H1 (cell line): ENCODE data around the gene COL6A2. TPM values are rescaled to one million over a fixed set of nuclear protein-coding genes. Genes with fewer than 3 reads are reported as not detected.

Experiments
- CTCF ChIA-PET: fragments of 300-600 bp; sonication (Branson Sonifier 250); formaldehyde crosslinking; loops from one replicate; lab custom pipeline; 2021; ENCODE audit not compliant: partially characterized antibody; lab: Charles Lee
- POLR2A ChIA-PET: fragments of 300-600 bp; sonication (Branson Sonifier 250); formaldehyde crosslinking; loops from one replicate; lab custom pipeline; 2021; ENCODE audit warnings: inconsistent platforms; ENCODE audit not compliant: partially characterized antibody; lab: Charles Lee
- DNase-seq, 2 experiments: peaks; one replicate each; pipeline versions ENCODE4 v3.0.0 to v3.0.0-alpha.2; 2010 to 2022; ENCODE audit warnings: low spot score in 2 of 2, low read depth in 1 of 2, mixed read lengths in 1 of 2
- FAIRE-seq: peaks from 2 replicates; lab custom pipeline; 2011; peaks lifted over from hg19 to GRCh38; lab: Jason Lieb, UNC
- H2AFZ ChIP-seq: 2 replicates; pipeline ENCODE4 v1.8.1; 2012; ENCODE audit warnings: low read length, inconsistent platforms
- H2AK5ac ChIP-seq: 2 replicates; pipeline ENCODE4 v1.6.1; 2013; ENCODE audit warnings: low read depth, low read length
- H2BK120ac ChIP-seq: replicated peaks from 2 replicates; pipeline ENCODE3; 2013; ENCODE audit warnings: low read depth, low read length, inconsistent platforms
- H2BK12ac ChIP-seq: 2 replicates; pipeline ENCODE4 v1.6.1; 2013; ENCODE audit warnings: low read depth, low read length
- H2BK15ac ChIP-seq: 2 replicates; pipeline ENCODE4 v1.6.1; 2013; ENCODE audit warnings: low read length
- H2BK20ac ChIP-seq: 2 replicates; pipeline ENCODE4 v1.6.1; 2013; ENCODE audit warnings: low read length
- H2BK5ac ChIP-seq: 2 replicates; pipeline ENCODE4 v1.6.1; 2013; ENCODE audit warnings: low read depth, low read length
- H3K14ac ChIP-seq: 2 replicates; pipeline ENCODE4 v1.6.1; 2013; ENCODE audit warnings: inconsistent platforms; ENCODE audit not compliant: insufficient read length
- H3K18ac ChIP-seq: 2 replicates; pipeline ENCODE4 v1.6.1; 2013; ENCODE audit warnings: low read length; ENCODE audit errors: extremely low read depth
- H3K23ac ChIP-seq: 2 replicates; pipeline ENCODE4 v1.6.1; 2013; ENCODE audit warnings: inconsistent platforms; ENCODE audit not compliant: insufficient read length
- H3K23me2 ChIP-seq: 2 replicates; pipeline ENCODE4 v1.6.1; 2013; ENCODE audit warnings: low read depth, low read length
- H3K27ac ChIP-seq: 2 replicates; pipeline ENCODE4 v1.6.1; 2011; ENCODE audit warnings: low read depth, low read length, inconsistent platforms
- H3K27me3 ChIP-seq, 4 experiments: replicated peaks in 1 of 4; 1 replicate in 1 of 4; 2 replicates in 3 of 4; pipeline versions ENCODE4 v1.6.1 to v1.8.1; 2011 to 2013; ENCODE audit warnings: low read length in 3 of 4, mild to moderate bottlenecking in 3 of 4, inconsistent platforms in 2 of 4, mixed read lengths in 2 of 4, moderate library complexity in 1 of 4; ENCODE audit not compliant: control insufficient read depth in 3 of 4, insufficient read depth in 3 of 4; ENCODE audit errors: extremely low read depth in 1 of 4
- H3K36me3 ChIP-seq, 4 experiments: 2 replicates each; pipeline versions ENCODE4 v1.6.1 to v1.8.1; 2011 to 2013; ENCODE audit warnings: mild to moderate bottlenecking in 4 of 4, low read length in 3 of 4, moderate library complexity in 2 of 4, control low read depth in 1 of 4, inconsistent platforms in 1 of 4; ENCODE audit not compliant: insufficient read depth in 4 of 4, control insufficient read depth in 2 of 4
- H3K4ac ChIP-seq: replicated peaks from 2 replicates; pipeline ENCODE3; 2013; ENCODE audit warnings: low read length, low read depth, mixed read lengths, inconsistent platforms; ENCODE audit not compliant: insufficient read length
- H3K4me1 ChIP-seq, 4 experiments: replicated peaks in 1 of 4; 1 replicate in 1 of 4; 2 replicates in 3 of 4; pipeline versions ENCODE4 v1.6.1 to v1.8.1; 2011 to 2013; ENCODE audit warnings: low read length in 3 of 4, inconsistent platforms in 2 of 4, mixed read lengths in 1 of 4; ENCODE audit not compliant: insufficient read depth in 4 of 4, control insufficient read depth in 3 of 4
- H3K4me2 ChIP-seq, 2 experiments: 2 replicates each; pipeline versions ENCODE4 v1.6.1 to v1.8.1; 2011 to 2013; ENCODE audit warnings: low read depth in 2 of 2, low read length in 2 of 2, control low read depth in 1 of 2, inconsistent platforms in 1 of 2, mild to moderate bottlenecking in 1 of 2; ENCODE audit not compliant: insufficient read depth in 1 of 2
- H3K4me3 ChIP-seq, 4 experiments: fragments of 200-600, 300-600 bp in 1 of 4; sonication (generic), shearing (Covaris generic), sonication (Bioruptor Twin) in 1 of 4; 2 replicates each; pipeline versions ENCODE4 v1.5.1 to v1.8.1; 2011 to 2016; ENCODE audit warnings: low read length in 4 of 4, low read depth in 3 of 4, control low read depth in 2 of 4, inconsistent platforms in 2 of 4, mild to moderate bottlenecking in 2 of 4, mixed read lengths in 1 of 4, moderate library complexity in 1 of 4; ENCODE audit not compliant: insufficient read depth in 2 of 4; ENCODE audit errors: extremely low read depth in 1 of 4
- H3K56ac ChIP-seq: replicated peaks from 2 replicates; pipeline ENCODE3; 2013; ENCODE audit warnings: low read depth, mild to moderate bottlenecking, mixed read lengths, low read length, inconsistent platforms; ENCODE audit not compliant: insufficient read length
- H3K79me1 ChIP-seq: 2 replicates; pipeline ENCODE4 v1.6.1; 2013; ENCODE audit warnings: low read depth, low read length, control low read depth
- H3K79me2 ChIP-seq, 2 experiments: 2 replicates each; pipeline versions ENCODE4 v1.6.1 to v1.8.1; 2012 to 2013; ENCODE audit warnings: low read length in 2 of 2, mild to moderate bottlenecking in 2 of 2, inconsistent platforms in 1 of 2; ENCODE audit not compliant: insufficient read depth in 2 of 2, control insufficient read depth in 1 of 2
- H3K9ac ChIP-seq, 4 experiments: replicated peaks in 1 of 4; 1 replicate in 1 of 4; 2 replicates in 3 of 4; pipeline versions ENCODE4 v1.6.1 to v1.8.1; 2011 to 2013; ENCODE audit warnings: low read depth in 3 of 4, low read length in 3 of 4, control low read depth in 2 of 4, mild to moderate bottlenecking in 2 of 4, moderate library complexity in 2 of 4, inconsistent platforms in 1 of 4; ENCODE audit errors: extremely low read depth in 1 of 4
- H3K9me3 ChIP-seq, 2 experiments: 2 replicates each; pipeline versions ENCODE4 v1.6.1 to v1.8.1; 2012 to 2013; ENCODE audit warnings: mild to moderate bottlenecking in 2 of 2, moderate library complexity in 2 of 2, control low read depth in 1 of 2, inconsistent platforms in 1 of 2, low read depth in 1 of 2, low read length in 1 of 2, mixed read lengths in 1 of 2; ENCODE audit not compliant: insufficient read depth in 2 of 2
- H4K20me1 ChIP-seq, 2 experiments: replicated peaks in 1 of 2; 2 replicates each; pipeline versions ENCODE3 to v1.8.1; 2011 to 2013; ENCODE audit warnings: inconsistent platforms in 2 of 2, low read length in 2 of 2, mild to moderate bottlenecking in 1 of 2; ENCODE audit not compliant: insufficient read depth in 2 of 2, control insufficient read depth in 1 of 2
- H4K5ac ChIP-seq: 2 replicates; pipeline ENCODE4 v1.6.1; 2013; ENCODE audit warnings: low read length, low read depth, mixed read lengths, inconsistent platforms; ENCODE audit not compliant: insufficient read length
- H4K8ac ChIP-seq: 2 replicates; pipeline ENCODE4 v1.8.0; 2013; ENCODE audit warnings: mild to moderate bottlenecking, moderate library complexity, low read length, inconsistent platforms; ENCODE audit not compliant: insufficient read depth; ENCODE audit errors: extremely low read depth
- H4K91ac ChIP-seq: replicated peaks from 2 replicates; pipeline ENCODE3; 2013; ENCODE audit warnings: low read length, mixed read lengths, inconsistent platforms; ENCODE audit not compliant: insufficient read length
- CBX8 ChIP-seq: fragments of 300-800, 300-1000 bp; sonication (generic); IDR thresholded peaks from 2 replicates; pipeline ENCODE4 v1.7.1; 2016; ENCODE audit warnings: low read depth, low read length, borderline replicate concordance
- FOSL1 ChIP-seq: IDR thresholded peaks from 2 replicates; pipeline ENCODE4 v1.6.1; 2011; ENCODE audit warnings: mild to moderate bottlenecking, low read depth, low read length, moderate library complexity; ENCODE audit not compliant: insufficient read depth
- HDAC2 ChIP-seq, 2 experiments: fragments of 300-600 bp in 1 of 2; sonication (generic) in 1 of 2; IDR thresholded peaks; 2 replicates each; pipeline ENCODE4 v1.6.1; 2011 to 2012; ENCODE audit warnings: low read depth in 2 of 2, low read length in 2 of 2, mild to moderate bottlenecking in 2 of 2, moderate library complexity in 2 of 2, borderline replicate concordance in 1 of 2, inconsistent platforms in 1 of 2
- JUN ChIP-seq: IDR thresholded peaks from 2 replicates; pipeline ENCODE4 v1.6.1; 2011; ENCODE audit warnings: low read depth, mild to moderate bottlenecking, improper control_type of control experiment, low read length
- MAX ChIP-seq: IDR thresholded peaks from 2 replicates; pipeline ENCODE4 v1.6.1; 2012; ENCODE audit warnings: inconsistent platforms
- NRF1 ChIP-seq: IDR thresholded peaks from 2 replicates; pipeline ENCODE4 v1.6.1; 2011; ENCODE audit warnings: mild to moderate bottlenecking, low read depth, low read length, improper control_type of control experiment
- SP1 ChIP-seq: IDR thresholded peaks from 2 replicates; pipeline ENCODE4 v1.6.1; 2011; ENCODE audit warnings: low read depth, low read length
- SP2 ChIP-seq: IDR thresholded peaks from 2 replicates; pipeline ENCODE4 v1.6.1; 2012; ENCODE audit warnings: mild to moderate bottlenecking, low read length, inconsistent platforms
- SUZ12 ChIP-seq: fragments of 200-600 bp; sonication (generic); IDR thresholded peaks from 2 replicates; pipeline ENCODE4 v1.6.1; 2012; ENCODE audit warnings: mild to moderate bottlenecking, inconsistent platforms, low read length, moderate library complexity, mixed read lengths
- TAF7 ChIP-seq: optimal IDR thresholded peaks from 2 replicates; pipeline ENCODE3; 2011; ENCODE audit warnings: low read depth, mild to moderate bottlenecking, inconsistent platforms, low read length, moderate library complexity, borderline replicate concordance
- TEAD4 ChIP-seq: IDR thresholded peaks from 2 replicates; pipeline ENCODE4 v1.6.1; 2012; ENCODE audit warnings: low read depth, low read length, inconsistent platforms, mixed read lengths
- USF2 ChIP-seq: IDR thresholded peaks from 2 replicates; pipeline ENCODE4 v1.6.1; 2011; ENCODE audit warnings: low read length, improper control_type of control experiment
- WGBS, 2 experiments: shearing (Covaris generic) in 1 of 2; methylation state at CpG; one replicate each; pipeline versions ENCODE4 v1.1.6 to v1.1.7; 2013 to 2015; ENCODE audit warnings: low lambda C conversion rate in 2 of 2, mixed read lengths in 2 of 2, inconsistent platforms in 1 of 2, low coverage in 1 of 2, missing lambda C conversion rate in 1 of 2; ENCODE audit not compliant: insufficient replicate concordance in 2 of 2, insufficient coverage in 1 of 2, insufficient read length in 1 of 2; ENCODE audit errors: extremely low coverage in 1 of 2, missing lambda C conversion rate in 1 of 2; 5-methylcytosine and 5-hydroxymethylcytosine counted together
- polyA plus RNA-seq, 7 experiments: library from polyadenylated mRNA; depleted of rRNA in 3 of 7; stranded (reverse) in 5 of 7; unstranded in 2 of 7; fragments of >200 nt in 5 of 7; fragments of 200-250 nt in 2 of 7; gene quantifications; 1 replicate in 5 of 7; 2 replicates in 1 of 7; 4 replicates in 1 of 7; pipeline versions ENCODE4 v1.2.1 to v1.2.3, GENCODE V29; 2011 to 2013; ENCODE audit warnings: missing spikeins in 2 of 7, mixed read lengths in 2 of 7
- total RNA-seq: library from RNA; stranded (reverse); fragmentation: NEBNext Ultra II Directional; extraction: Animal tissue kit (Norgen Biotek cat#: 25700); gene quantifications from 2 replicates; pipeline ENCODE4 v1.2.1, GENCODE V29; 2021

Gene COL6A2
- total and polyA plus RNA-seq, 2 of the 8 experiments (the other 6 are each of a cell fraction or from before 2014, with no cell fraction given) = 60.1 to 62.7 TPM

DNA sequence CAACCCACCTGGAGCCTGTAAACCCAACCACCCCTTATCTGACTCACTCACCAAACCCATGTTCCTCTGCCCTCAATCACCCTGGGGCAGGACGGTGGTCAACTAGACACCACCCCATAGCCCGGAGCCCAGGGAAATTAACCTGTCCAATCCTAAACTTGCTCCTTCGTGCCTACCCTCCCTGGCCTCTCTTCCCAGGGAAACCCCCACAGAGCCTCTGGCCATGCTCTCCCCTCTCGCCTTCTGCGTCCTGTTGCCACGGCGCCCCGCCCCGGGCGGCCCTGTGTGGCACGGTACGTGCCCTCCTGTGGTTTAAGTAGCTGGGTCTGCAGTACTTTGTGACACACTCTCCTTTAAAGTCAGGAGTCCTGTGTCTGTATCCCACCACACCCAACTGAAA is 61.5 kb downstream of the COL6A2 start:
- Histone ChIP-seq H2BK120ac (no peak overlapping the region), H3K14ac (no peak overlapping the region), H3K79me1 (no peaks in the 10 kb centered on the region; the same call in 1 of the 2 replicates), H3K4me1 (no peaks in the 10 kb centered on the region; a peak in 1 of 7 replicates), H4K5ac (no peak overlapping the region), H3K23ac (no peak overlapping the region), H3K36me3 (peaks cover 0 to 19% (median 9%) of the 10 kb centered on the region in 4 experiments; a peak in 5 of 8 replicates), H2AK5ac (no peak overlapping the region), H3K4ac (no peak overlapping the region), H3K23me2 (no peaks in the 10 kb centered on the region), H2BK5ac (no peak overlapping the region), H3K27me3 (no peaks in the 10 kb centered on the region; a peak in 1 of 7 replicates), H3K4me2 (no peak overlapping the region), H4K91ac (no peak overlapping the region), H3K18ac (no peak overlapping the region), H3K4me3 (no peak overlapping the region), H4K8ac (no peak overlapping the region), H3K79me2 (no peaks in the 10 kb centered on the region), H2BK12ac (no peak overlapping the region), H3K9me3 (peaks cover 4 to 26% of the 10 kb centered on the region in 2 experiments; a peak in 2 of 4 replicates), H2BK15ac (no peak overlapping the region), H2AFZ (no peak overlapping the region), H4K20me1 (peaks cover 0 to 4% of the 10 kb centered on the region in 2 experiments), H3K27ac (no peak overlapping the region), H3K56ac (no peak overlapping the region), H3K9ac (no peak overlapping the region), H2BK20ac (no peak overlapping the region)
- ChIA-PET CTCF (interaction anchor here (0.7 to 1.8 kb wide), 4 partner anchors 10 to 23 kb away, joined by 3 to 6 read pairs (median 4); no protein-coding TSS in a partner anchor), POLR2A (interaction anchor here (0.8 kb wide), 1 partner anchor 14 kb away, joined by 3 read pairs; no protein-coding TSS in a partner anchor)
- no peak for FAIRE-seq
- 91% methylated on average over 12 of the region's 12 CpGs; no CpG with 5 or more reads in 1 of the 2 experiments for WGBS, 2 experiments
- peak in 1 of 2 experiments; percentile 36 for DNase-seq
- TF ChIP-seq NRF1 (no peak), FOSL1 (no peak), TEAD4 (no peak), USF2 (no peak), SUZ12 (no peak), MAX (no peak), HDAC2 (IDR thresholded peaks at IDR 0.05; ENCODE audit: borderline replicate concordance in 1 of 2, low read depth in 2 of 2, low read length in 2 of 2) (no peak), JUN (no peak), SP2 (no peak), CBX8 (no peak), TAF7 (no peak), SP1 (no peak)
